K562 (cell line): ENCODE measurements around the gene ST6GALNAC6. TPM values are rescaled to one million over a fixed set of nuclear protein-coding genes. Genes with fewer than 3 reads are reported as not detected.
A peak's percentile ranks its signal among the peaks of the same experiment; 100 is the strongest.

Experiments
- ATAC-seq: fragments of 200-7000 bp; cut with Tn5 transposase; 3 replicates; pipeline ENCODE4 v1.9.1; 2020; ENCODE audit warnings: moderate library complexity
- BruUV-seq: library from RNA; stranded (reverse); fragments of 400-500 nt; replicated peaks from 2 replicates; lab custom pipeline; 2021; lab: Mats Ljungman, UMichigan
- CTCF ChIA-PET: fragments of 300-600 bp; formaldehyde crosslinking; extraction: SDS; loops from one replicate; lab custom pipeline; 2021; ENCODE audit warnings: low intra/inter-chr PET ratio; lab: Yijun Ruan, JAX
- POLR2A ChIA-PET: fragments of 300-600, 350-650 bp; sonication (Branson Sonifier 250); formaldehyde crosslinking; extraction: SDS; loops from one replicate; lab custom pipeline; 2021; ENCODE audit warnings: antibody characterized with exemption, inconsistent platforms; lab: Yijun Ruan, JAX
- DNase-seq, 4 experiments: peaks; one replicate each; pipeline versions ENCODE4 v3.0.0 to v3.0.0-alpha.2; 2011 to 2018; ENCODE audit warnings: low spot score in 3 of 4, mixed read lengths in 3 of 4; ENCODE audit errors: extremely low read depth in 1 of 4
- FAIRE-seq: peaks from 2 replicates; lab custom pipeline; 2011; peaks lifted over from hg19 to GRCh38; lab: Jason Lieb, UNC
- H2AFZ ChIP-seq: 2 replicates; pipeline ENCODE4 v1.6.0; 2011; ENCODE audit warnings: low read depth, low read length, control low read depth, inconsistent platforms
- H3K27ac ChIP-seq: fragments of 200-600 bp; 3 replicates; pipeline ENCODE4 v1.8.0; 2011; ENCODE audit warnings: low read depth, mild to moderate bottlenecking, control low read depth, inconsistent platforms, low read length, moderate library complexity, mixed read lengths; ENCODE audit errors: extremely low read depth
- H3K27me3 ChIP-seq, 2 experiments: fragments of 300-600 bp in 1 of 2; 2 replicates in 1 of 2; 3 replicates in 1 of 2; pipeline versions ENCODE4 v1.6.0 to v1.8.0; 2011; ENCODE audit warnings: inconsistent platforms in 2 of 2, low read length in 2 of 2, mild to moderate bottlenecking in 1 of 2, mixed read lengths in 1 of 2, moderate library complexity in 1 of 2; ENCODE audit not compliant: control insufficient read depth in 2 of 2, insufficient read depth in 2 of 2
- H3K36me3 ChIP-seq: fragments of 300-600 bp; 3 replicates; pipeline ENCODE4 v1.8.0; 2011; ENCODE audit warnings: mild to moderate bottlenecking, low read length, inconsistent platforms; ENCODE audit not compliant: control insufficient read depth, insufficient read depth
- H3K4me1 ChIP-seq, 2 experiments: fragments of 200-600 bp in 1 of 2; replicated peaks in 1 of 2; 2 replicates in 1 of 2; 3 replicates in 1 of 2; pipeline versions ENCODE4 v1.5.1 to v1.8.0; 2011; ENCODE audit warnings: inconsistent platforms in 2 of 2, low read length in 2 of 2, mild to moderate bottlenecking in 1 of 2, mixed read lengths in 1 of 2, moderate library complexity in 1 of 2; ENCODE audit not compliant: control insufficient read depth in 2 of 2, insufficient read depth in 2 of 2
- H3K4me2 ChIP-seq: 2 replicates; pipeline ENCODE4 v1.6.1; 2011; ENCODE audit warnings: low read length, control low read depth, inconsistent platforms, mixed read lengths; ENCODE audit not compliant: insufficient read depth
- H3K4me3 ChIP-seq: fragments of 200-600 bp; sonication (generic), shearing (Covaris generic); 2 replicates; pipeline ENCODE4 v1.5.1; 2016; ENCODE audit warnings: control low read depth, inconsistent platforms
- H3K79me2 ChIP-seq: fragments of 200-600 bp; 3 replicates; pipeline ENCODE4 v1.8.0; 2011; ENCODE audit warnings: low read length, inconsistent platforms; ENCODE audit not compliant: control insufficient read depth, insufficient read depth
- H3K9ac ChIP-seq, 2 experiments: 2 replicates each; pipeline versions ENCODE4 v1.6.0 to v1.6.1; 2011; ENCODE audit warnings: low read depth in 2 of 2, low read length in 2 of 2, control low read depth in 1 of 2, inconsistent platforms in 1 of 2, mild to moderate bottlenecking in 1 of 2, mixed read lengths in 1 of 2; ENCODE audit not compliant: insufficient read depth in 1 of 2
- H3K9me1 ChIP-seq: one replicate; pipeline ENCODE4 v1.6.0; 2011; ENCODE audit warnings: inconsistent platforms, mild to moderate bottlenecking, low read length, moderate library complexity; ENCODE audit not compliant: control insufficient read depth, insufficient read depth
- H3K9me3 ChIP-seq: replicated peaks from 2 replicates; pipeline ENCODE4 v1.5.1; 2011; ENCODE audit warnings: low read depth, low read length, inconsistent platforms; ENCODE audit not compliant: control insufficient read depth, insufficient read depth
- H4K20me1 ChIP-seq: replicated peaks from 2 replicates; pipeline ENCODE4 v1.6.1; 2011; ENCODE audit warnings: low read length, inconsistent platforms, mixed read lengths; ENCODE audit not compliant: control insufficient read depth, insufficient read depth
- CHD7 ChIP-seq: fragments of 200-600 bp; sonication (generic); IDR thresholded peaks from one replicate; pipeline ENCODE4 v1.6.1; 2012; ENCODE audit warnings: mild to moderate bottlenecking, low read depth, low read length, inconsistent platforms
- CREB1 ChIP-seq, 2 experiments: sonication (generic) in 1 of 2; formaldehyde crosslinking in 1 of 2; IDR thresholded peaks; 2 replicates each; pipeline versions ENCODE4 v1.6.1 to v1.8.0; 2012 to 2022; ENCODE audit warnings: inconsistent platforms in 1 of 2, mild to moderate bottlenecking in 1 of 2, missing genetic modification reagents in 1 of 2, moderate library complexity in 1 of 2
- MCM7 ChIP-seq, 2 experiments: fragments of 450-650 bp; IDR thresholded peaks; 2 replicates each; pipeline ENCODE4 v1.6.1; 2016 to 2018
- ZC3H11A ChIP-seq: IDR thresholded peaks from 2 replicates; pipeline ENCODE4 v1.6.1; 2012; ENCODE audit warnings: low read depth, low read length, improper control_type of control experiment
- ZFX ChIP-seq: sonication (generic); formaldehyde crosslinking; IDR thresholded peaks from 2 replicates; pipeline ENCODE4 v1.8.0; 2022; ENCODE audit warnings: mild to moderate bottlenecking, missing genetic modification reagents, moderate library complexity
- ZNF512 ChIP-seq: IDR thresholded peaks from 2 replicates; pipeline ENCODE4 v1.6.1; 2016; ENCODE audit warnings: missing genetic modification characterization, missing compliant biosample characterization
- ZNF57 ChIP-seq: fragments of 450-650 bp; formaldehyde crosslinking; IDR thresholded peaks from 2 replicates; pipeline ENCODE4 v1.4.0; 2020; ENCODE audit warnings: mild to moderate bottlenecking, moderate library complexity
- ZSCAN29 ChIP-seq: fragments of 450-650 bp; IDR thresholded peaks from 2 replicates; pipeline ENCODE4 v1.6.1; 2017
- WGBS: fragments of 100-300 bp; shearing (Covaris generic); methylation state at CpG from one replicate; pipeline ENCODE4 v1.1.6; 2016; ENCODE audit warnings: low coverage, mixed read lengths; ENCODE audit not compliant: insufficient coverage; ENCODE audit errors: missing lambda C conversion rate; 5-methylcytosine and 5-hydroxymethylcytosine counted together
- in situ Hi-C: fragments of 300-500 bp; cut with MboI; formaldehyde crosslinking; loops from 4 replicates; pipeline ENCODE4 v1.15.0; 2018; ENCODE audit warnings: inconsistent platforms, mixed read lengths
- intact Hi-C: fragments of 100-400 bp; cut with micrococcal nuclease; formaldehyde crosslinking; loops from 2 replicates; pipeline ENCODE4 v1.14.2; 2022
- polyA plus RNA-seq, 8 experiments: library from polyadenylated mRNA; depleted of rRNA in 4 of 8; stranded (reverse) in 5 of 8; unstranded in 3 of 8; fragments of >200 nt; fragmentation: Nextera tagmentation in 2 of 8; fragmentation: Illumina TruSeq in 1 of 8; extraction: Ambion mirVana in 2 of 8; extraction: Trizol in 1 of 8; gene quantifications; 2 replicates each; pipeline versions ENCODE4 v1.2.1 to v1.2.3, GENCODE V29; 2011 to 2014; ENCODE audit warnings: inconsistent platforms in 1 of 8, missing spikeins in 1 of 8
- total RNA-seq, 7 experiments: library from RNA; depleted of rRNA in 6 of 7; stranded (reverse); fragments of >200 nt in 6 of 7; fragmentation: Illumina TruSeq in 2 of 7; extraction: Trizol in 2 of 7; gene quantifications; 2 replicates each; pipeline versions ENCODE4 v1.2.1 to v1.2.3, GENCODE V29; 2011 to 2021; ENCODE audit warnings: low replicate concordance in 1 of 7

Gene ST6GALNAC6
- total and polyA plus RNA-seq, 9 of the 15 experiments (the other 6 are each of a cell fraction or from before 2014, with no cell fraction given) = 0.13 to 23.0 (median 14.5) TPM

- in situ Hi-C loops = loop anchor here (25.0 kb wide), 1 partner anchor 968 kb away; no protein-coding TSS in a partner anchor
- DNase-seq = peak in 1 of 4 experiments; percentile 29
- no peak overlapping the region for H3K4me2 ChIP-seq
- no peaks in the 10 kb centered on the region for H3K9me1 ChIP-seq
- CTCF ChIA-PET = no interaction called here
- no peaks in the 10 kb centered on the region for H3K27me3 ChIP-seq
- POLR2A ChIA-PET = interaction anchor here (0.9 to 1.1 kb wide), 3 partner anchors 8 to 164 kb away, joined by 3 to 5 read pairs (median 3); partner anchors contain the start of gene ST6GALNAC4
- no peaks in the 10 kb centered on the region for H3K79me2 ChIP-seq
- no peaks in the 10 kb centered on the region for H3K9me3 ChIP-seq
- intact Hi-C loops = no loop called here
- H3K27ac ChIP-seq = peak overlapping the region; percentile 77
- peaks cover 22% of the 10 kb centered on the region; the same call in 2 of the 3 replicates for H3K36me3 ChIP-seq
- no peak for ATAC-seq
- no TSS peak for BruUV-seq
- WGBS = 45% methylated on average over 5 of the region's 5 CpGs
- H4K20me1 ChIP-seq = no peaks in the 10 kb centered on the region
- no peak for FAIRE-seq
- H3K4me3 ChIP-seq = no peak overlapping the region
- H3K9ac ChIP-seq = peak overlapping the region; percentile 52 to 72; a peak in 3 of 4 replicates
- no peak overlapping the region for H2AFZ ChIP-seq
- peaks cover 25 to 51% of the 10 kb centered on the region in 2 experiments for H3K4me1 ChIP-seq
- no peak for TF ChIP-seq CREB1 (IDR thresholded peaks at IDR 0.05)
- no peak for TF ChIP-seq CREB1 (CRISPR knock-in tag; IDR thresholded peaks at IDR 0.05)
- no peak for TF ChIP-seq ZNF512 (tag)
- TF ChIP-seq ZC3H11A = no peak
- TF ChIP-seq ZSCAN29 = no peak
- TF ChIP-seq ZNF57 (CRISPR knock-in tag) = no peak
- no peak; the same call in 1 of the 2 replicates for TF ChIP-seq ZFX
- no peak for TF ChIP-seq CHD7
- TF ChIP-seq MCM7 (IDR thresholded peaks at IDR 0.05) = no peak
Observed at GRCh38 chr9:127905004-127905728, 5.8 kb upstream of the ST6GALNAC6 start.
